DMS153 (cell line): ENCODE results near the gene FGF3.

Source experiments
- DNase-seq: peaks from one replicate; lab custom pipeline; 2025; lab: John Stamatoyannopoulos, UW

The FGF3 gene

GRCh38 chr11:69803604-69804218 lies 15.5 kb downstream of the FGF3 start:
- no peak for DNase-seq

- no peak for DNase-seq
Observed at GRCh38 chr11:69803022-69803421, 16.2 kb downstream of the FGF3 start.

- no peak for DNase-seq
Observed at GRCh38 chr11:69802590-69802989, 16.6 kb downstream of the FGF3 start.

- DNase-seq = no peak
Observed at GRCh38 chr11:69801513-69802335, 17.5 kb downstream of the FGF3 start.

- no peak for DNase-seq
Observed at GRCh38 chr11:69800278-69800677, 18.9 kb downstream of the FGF3 start.

GRCh38 chr11:69799582-69799981 lies 19.6 kb downstream of the FGF3 start:
- DNase-seq = no peak

- no peak for DNase-seq
Observed at GRCh38 chr11:69799097-69799496, 20.1 kb downstream of the FGF3 start.

GRCh38 chr11:69797737-69798528 lies 21.3 kb downstream of the FGF3 start:
- DNase-seq = no peak

- no peak for DNase-seq
Observed at GRCh38 chr11:69797156-69797555, 22.1 kb downstream of the FGF3 start.

- DNase-seq = no peak
Observed at GRCh38 chr11:69796063-69796462, 23.2 kb downstream of the FGF3 start.

- no peak for DNase-seq
Observed at GRCh38 chr11:69791276-69792180, 27.7 kb downstream of the FGF3 start.

- no peak for DNase-seq
Observed at GRCh38 chr11:69788956-69789355, 30.3 kb downstream of the FGF3 start.

GRCh38 chr11:69787906-69788305 lies 31.3 kb downstream of the FGF3 start:
- DNase-seq = no peak

- DNase-seq = no peak
Observed at GRCh38 chr11:69787457-69787856, 31.8 kb downstream of the FGF3 start.

- no peak for DNase-seq
Observed at GRCh38 chr11:69781241-69781640, 38.0 kb downstream of the FGF3 start.

- no peak for DNase-seq
Observed at GRCh38 chr11:69778373-69778772, 40.8 kb downstream of the FGF3 start.

- no peak for DNase-seq
Observed at GRCh38 chr11:69775163-69775755, 44.0 kb downstream of the FGF3 start, which contains the start of gene FGF4. TSS of gene FGF4 (minus strand) at chr11:69775341. CDS start at chr11:69775084, 257 bp downstream.

GRCh38 chr11:69774354-69775162 lies 44.7 kb downstream of the FGF3 start:
- no peak for DNase-seq

- DNase-seq = no peak
Observed at GRCh38 chr11:69773626-69774353, 45.4 kb downstream of the FGF3 start.

- DNase-seq = no peak
Observed at GRCh38 chr11:69771466-69771865, 47.8 kb downstream of the FGF3 start.
